ENCODE data around the gene ZBTB20. TPM values are rescaled to one million over a fixed set of nuclear protein-coding genes. Genes with fewer than 3 reads are reported as not detected.

The ZBTB20 gene
- total and polyA plus RNA-seq, 10 of the 15 experiments (the other 5 are each of a cell fraction or from before 2014, with no cell fraction given) = 0.20 to 5.5 (median 2.2) TPM

- Histone ChIP-seq H3K9me3 (replicated peaks; ENCODE audit: control insufficient read depth, insufficient read depth, low read length) (no peaks in the 10 kb centered on the region), H3K27me3 (replicated peaks in 1 of 2; ENCODE audit: control insufficient read depth in 2 of 2, insufficient read depth in 2 of 2, low read length in 1 of 2) (no peaks in the 10 kb centered on the region), H3K36me3 (ENCODE audit: control insufficient read depth in 2 of 2, insufficient read depth in 2 of 2, low read length in 1 of 2) (no peaks in the 10 kb centered on the region), H3K4me3 (no peak overlapping the region), H3K4me2 (ENCODE audit: control insufficient read depth, insufficient read depth) (no peak overlapping the region; the same call in 1 of the 2 replicates), H3K27ac (ENCODE audit: control insufficient read depth, insufficient read depth) (no peak overlapping the region), H3K79me2 (ENCODE audit: control insufficient read depth, insufficient read depth, low read length) (peaks cover 62% of the 10 kb centered on the region), H2AFZ (ENCODE audit: control insufficient read depth, low read depth, low read length) (no peak overlapping the region), H3K9ac (ENCODE audit: control insufficient read depth, insufficient read depth, low read length) (no peak overlapping the region), H4K20me1 (ENCODE audit: control insufficient read depth, insufficient read depth) (no peaks in the 10 kb centered on the region), H3K4me1 (ENCODE audit: control insufficient read depth, insufficient read depth, low read length) (peaks cover 5% of the 10 kb centered on the region)
- ChIA-PET CTCF (interaction anchor here (1.3 to 1.5 kb wide), 2 partner anchors 17 to 26 kb away, joined by 3 to 5 read pairs; no protein-coding TSS in a partner anchor), RAD21 (ENCODE audit: unreplicated experiment) (no interaction called here), SMC1A (ENCODE audit: uncharacterized antibody, unreplicated experiment) (interaction anchor here (1.0 to 1.4 kb wide), 2 partner anchors 10 to 60 kb away, joined by 3 to 4 read pairs; no protein-coding TSS in a partner anchor), POLR2A (no interaction called here)
- TF ChIP-seq ZBTB33 (IDR thresholded peaks at IDR 0.05) (no peak), POLR2AphosphoS5 (IDR thresholded peaks at IDR 0.05; ENCODE audit: low read length) (no peak)
- WGBS (ENCODE audit: insufficient coverage, insufficient replicate concordance, low lambda C conversion rate, missing lambda C conversion rate) = 9% methylated on average over 3 of the region's 3 CpGs
- intact Hi-C loops (cut with micrococcal nuclease; ENCODE audit: unreplicated experiment) = no loop called here
- no TSS peak for BruUV-seq (replicated peaks)
- no peak for DNase-seq (ENCODE audit: low read depth, low spot score)
- in situ Hi-C loops (cut with MboI) = no loop called here
- FAIRE-seq = no peak
- no peak for ATAC-seq
Observed at GRCh38 chr3:114444216-114444615, 702.9 kb downstream of the ZBTB20 start.

- Histone ChIP-seq H3K36me3 (ENCODE audit: control insufficient read depth in 2 of 2, insufficient read depth in 2 of 2, low read length in 1 of 2) (no peaks in the 10 kb centered on the region), H3K79me2 (ENCODE audit: control insufficient read depth, insufficient read depth, low read length) (peaks cover 46% of the 10 kb centered on the region), H2AFZ (ENCODE audit: control insufficient read depth, low read depth, low read length) (no peak overlapping the region), H3K4me1 (ENCODE audit: control insufficient read depth, insufficient read depth, low read length) (peaks cover 11% of the 10 kb centered on the region), H3K4me2 (ENCODE audit: control insufficient read depth, insufficient read depth) (0 out of 2 replicates have a peak overlapping the region, but pooled peaks have one; percentile 22), H3K27me3 (replicated peaks in 1 of 2; ENCODE audit: control insufficient read depth in 2 of 2, insufficient read depth in 2 of 2, low read length in 1 of 2) (no peaks in the 10 kb centered on the region), H3K27ac (ENCODE audit: control insufficient read depth, insufficient read depth) (no peak overlapping the region), H3K9me3 (replicated peaks; ENCODE audit: control insufficient read depth, insufficient read depth, low read length) (no peaks in the 10 kb centered on the region), H4K20me1 (ENCODE audit: control insufficient read depth, insufficient read depth) (no peaks in the 10 kb centered on the region), H3K9ac (ENCODE audit: control insufficient read depth, insufficient read depth, low read length) (no peak overlapping the region), H3K4me3 (no peak overlapping the region)
- ATAC-seq (no peak), FAIRE-seq (no peak), DNase-seq (ENCODE audit: low read depth, low spot score) (no peak)
- CTCF ChIA-PET = interaction anchor here (0.9 to 1.8 kb wide), 5 partner anchors 10 to 151 kb away, joined by 3 to 6 read pairs (median 3); no protein-coding TSS in a partner anchor
- no TSS peak for BruUV-seq (replicated peaks)
- POLR2A ChIA-PET = no interaction called here
- intact Hi-C loops (cut with micrococcal nuclease; ENCODE audit: unreplicated experiment) = no loop called here
- SMC1A ChIA-PET (ENCODE audit: uncharacterized antibody, unreplicated experiment) = interaction anchor here (0.9 to 1.0 kb wide), 2 partner anchors 11 to 151 kb away, joined by 3 to 5 read pairs; no protein-coding TSS in a partner anchor
- in situ Hi-C loops (cut with MboI) = no loop called here
- RAD21 ChIA-PET (ENCODE audit: unreplicated experiment) = interaction anchor here (0.6 kb wide), 1 partner anchor 11 kb away, joined by 3 read pairs; no protein-coding TSS in a partner anchor
- TF ChIP-seq YY1 (IDR thresholded peaks at IDR 0.05; ENCODE audit: low read depth, low read length) (no peak), PAX5 (IDR thresholded peaks at IDR 0.05; ENCODE audit: borderline replicate concordance, low read depth, low read length) (no peak), ASH2L (IDR thresholded peaks at IDR 0.05; ENCODE audit: borderline replicate concordance, low read depth) (no peak), PRDM15 (CRISPR knock-in tag; IDR thresholded peaks at IDR 0.05) (no peak), EED (IDR thresholded peaks at IDR 0.05; ENCODE audit: low read depth) (no peak), ZBTB11 (CRISPR knock-in tag; IDR thresholded peaks at IDR 0.05) (no peak)
Observed at GRCh38 chr3:114442246-114442645, 704.8 kb downstream of the ZBTB20 start.
